OCI-LY3 (cell line): ENCODE data around the gene SRPX.

ENCODE experiments used
- CTCF ChIP-seq: fragments of 200-600, 300-600 bp; sonication (generic); IDR thresholded peaks from 2 replicates; pipeline ENCODE4 v1.5.1; 2014; ENCODE audit warnings: antibody characterized with exemption, low read length, low read depth
- EZH2phosphoT487 ChIP-seq: fragments of 200-600 bp; shearing (Covaris generic); IDR thresholded peaks from 2 replicates; pipeline ENCODE4 v1.6.1; 2018; ENCODE audit warnings: antibody characterized with exemption, mixed run types, low read depth

- no peak for TF ChIP-seq CTCF
- TF ChIP-seq EZH2phosphoT487 = no peak
Observed at GRCh38 chrX:38099688-38100087, 121.0 kb downstream of the SRPX start.
